HG03342 (cell line): ENCODE data around the gene DCHS1.

Experiments used
- ATAC-seq: cut with Tn5 transposase; IDR thresholded peaks from one replicate; pipeline ENCODE4 v1.9.1; 2021; ENCODE audit warnings: mild to moderate bottlenecking, moderate library complexity; ENCODE audit not compliant: unreplicated experiment

DCHS1 gene

GRCh38 chr11:6599449-6599848 lies 56.2 kb downstream of the DCHS1 start:
- no peak for ATAC-seq

GRCh38 chr11:6598555-6598954 lies 57.1 kb downstream of the DCHS1 start:
- no peak for ATAC-seq

GRCh38 chr11:6596239-6596877 lies 59.3 kb downstream of the DCHS1 start:
- ATAC-seq, result no peak

GRCh38 chr11:6594142-6594768 lies 61.4 kb downstream of the DCHS1 start:
- no peak for ATAC-seq

- ATAC-seq, result no peak
Measured at GRCh38 chr11:6588018-6588417, 67.6 kb downstream of the DCHS1 start.

GRCh38 chr11:6587360-6587953 lies 68.2 kb downstream of the DCHS1 start:
- ATAC-seq, result no peak

DNA sequence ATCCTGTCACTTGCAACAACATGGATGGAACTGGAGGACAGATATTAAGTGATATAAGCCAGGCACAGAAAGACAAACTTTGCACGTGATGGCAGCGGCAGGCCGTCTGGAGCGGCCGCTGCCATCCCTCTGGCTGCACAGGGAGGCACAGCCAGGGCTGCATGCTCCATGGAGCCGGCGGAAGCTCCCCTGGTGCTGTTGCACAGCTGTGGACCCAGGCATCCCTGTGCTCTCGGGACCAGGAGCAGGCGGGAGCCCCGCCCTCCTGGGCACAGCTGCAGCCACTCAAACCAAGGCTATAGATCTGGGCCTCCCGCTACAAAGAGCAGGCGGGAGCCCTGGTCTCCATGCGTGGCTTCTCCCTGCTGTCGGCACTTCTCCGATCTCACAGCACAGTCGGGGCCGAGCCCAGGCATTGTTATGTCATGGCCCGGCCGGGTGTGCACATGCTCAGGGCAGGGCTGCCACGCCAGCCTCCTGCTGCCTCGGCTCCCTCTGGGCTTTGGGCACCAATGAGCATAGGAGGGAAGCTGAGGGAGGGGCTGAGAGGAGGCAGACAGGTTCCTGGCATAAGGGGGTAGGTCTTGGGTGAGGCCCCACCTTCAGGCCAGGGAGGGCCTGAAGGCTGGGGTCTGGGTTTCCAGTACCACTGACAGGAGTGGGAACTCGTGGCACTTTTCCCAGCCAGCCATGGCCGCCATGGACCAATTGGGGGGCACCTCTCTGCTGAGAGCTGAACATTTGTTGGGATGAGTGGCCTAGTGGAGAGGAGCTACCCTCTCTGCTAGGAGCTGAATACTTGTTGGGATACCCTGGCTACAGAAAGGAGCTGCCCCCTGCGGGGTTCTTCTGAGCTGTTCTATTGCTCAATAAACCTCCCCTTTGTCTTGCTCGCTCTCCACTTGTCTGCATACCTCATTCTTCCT lies 68.9 kb downstream of the DCHS1 start:
- no peak for ATAC-seq

DNA sequence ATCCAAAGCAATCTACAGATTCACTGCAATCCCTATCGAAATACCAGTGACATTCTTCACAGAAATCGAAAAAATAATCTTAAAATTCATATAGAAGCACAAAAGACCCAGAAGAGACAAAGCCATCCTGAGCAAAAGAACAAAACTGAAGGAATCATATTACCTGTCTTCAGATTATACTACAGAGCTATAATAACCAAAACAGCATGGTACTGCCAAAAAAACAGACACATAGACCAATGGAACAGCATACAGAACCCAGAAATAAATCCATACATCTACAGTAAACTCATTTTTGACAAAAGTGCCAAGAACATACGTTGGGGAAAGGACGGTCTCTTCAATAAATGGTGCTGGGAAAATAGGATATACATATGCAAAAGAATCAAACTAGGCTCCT lies 71.1 kb downstream of the DCHS1 start:
- ATAC-seq, result no peak

DNA sequence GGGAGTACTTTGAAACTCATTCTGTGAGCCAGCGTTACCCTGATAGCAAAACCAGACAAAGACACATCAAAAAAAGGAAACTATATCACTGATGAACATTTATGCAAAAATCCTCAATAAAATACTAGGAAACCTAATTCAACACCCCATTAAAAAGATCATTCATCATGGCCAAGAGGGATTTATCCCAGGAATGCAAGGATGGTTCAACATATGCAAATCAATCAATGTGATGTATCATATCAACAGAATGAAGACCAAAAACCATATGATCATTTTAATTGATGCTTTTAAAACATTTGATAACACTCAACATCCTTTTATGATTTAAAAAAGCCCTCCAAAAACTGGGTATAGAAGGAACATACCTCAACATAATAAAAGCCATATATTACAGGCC lies 72.0 kb downstream of the DCHS1 start:
- no peak for ATAC-seq

DNA sequence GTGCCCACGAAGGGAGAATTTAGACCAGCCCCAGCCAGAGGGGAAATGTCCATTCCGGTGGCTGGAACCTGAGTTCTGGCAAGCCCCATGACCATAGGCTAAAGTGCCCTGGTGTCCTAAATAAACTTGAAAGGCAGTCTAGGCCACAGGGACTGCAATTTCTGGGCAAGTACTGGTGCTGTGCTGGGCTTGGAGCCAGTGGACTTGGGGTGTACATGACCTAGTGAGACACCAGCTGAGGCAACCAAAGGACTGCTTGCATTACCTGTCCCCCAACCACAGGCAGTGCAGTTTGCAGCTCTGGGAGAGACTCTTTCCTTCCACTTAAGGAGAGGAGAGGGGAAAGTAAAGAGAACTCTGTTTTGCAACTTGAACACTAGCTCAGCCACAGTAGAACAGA lies 75.9 kb downstream of the DCHS1 start:
- no peak for ATAC-seq

DNA sequence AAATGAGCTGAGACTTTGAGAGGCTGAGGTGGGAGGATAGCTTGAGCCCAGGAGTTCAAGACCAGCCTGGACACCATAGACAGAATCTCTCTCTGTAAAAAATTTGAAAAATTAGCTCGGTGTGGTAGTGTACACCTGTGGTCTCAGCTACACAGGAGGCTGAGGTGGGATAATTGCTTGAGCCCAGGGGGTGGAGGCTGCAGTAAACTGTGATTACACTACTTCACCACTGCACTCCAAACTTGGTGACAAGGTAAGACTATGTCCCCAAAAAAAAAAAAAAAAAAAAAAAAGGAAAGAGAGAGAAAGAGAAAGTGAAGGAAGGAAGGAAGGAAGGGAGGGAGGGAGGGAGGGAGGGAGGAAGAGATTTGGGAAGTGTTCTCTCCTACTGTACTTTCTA lies 77.5 kb downstream of the DCHS1 start:
- ATAC-seq, result no peak

GRCh38 chr11:6576471-6577373 lies 78.9 kb downstream of the DCHS1 start:
- no peak for ATAC-seq

GRCh38 chr11:6574816-6575715 lies 80.5 kb downstream of the DCHS1 start:
- ATAC-seq, result no peak

- ATAC-seq, result no peak
Measured at GRCh38 chr11:6572215-6572614, 83.4 kb downstream of the DCHS1 start.

DNA sequence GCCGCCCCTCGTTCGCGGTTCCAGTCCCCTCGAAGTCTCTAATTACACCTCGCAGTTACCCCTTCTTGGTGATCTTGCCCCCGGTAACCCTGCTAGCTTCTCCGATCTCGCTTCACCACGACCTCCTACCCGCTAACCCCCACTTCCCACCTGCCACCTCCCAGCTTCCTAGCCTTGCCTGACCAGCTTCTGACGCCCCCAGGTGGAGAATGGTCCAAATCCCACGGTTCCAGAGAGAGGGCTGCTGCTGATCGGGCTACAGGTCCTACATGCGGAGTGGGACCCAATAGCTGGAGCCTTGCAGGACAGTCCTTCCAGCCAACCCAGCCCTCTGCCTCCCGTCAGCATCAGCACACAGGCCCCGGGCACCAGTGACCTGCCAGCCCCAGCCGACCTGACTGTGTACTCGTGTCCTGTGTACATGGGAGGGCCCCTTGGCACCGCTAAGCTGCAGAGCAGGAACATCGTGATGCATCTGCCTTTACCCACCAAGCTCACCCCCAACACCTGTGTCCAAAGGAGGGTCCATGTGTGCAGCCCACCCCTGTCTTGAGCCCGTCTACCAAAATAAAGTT lies 84.1 kb downstream of the DCHS1 start:
- ATAC-seq, result no peak
